Measurements from ENCODE around the gene ESYT3. TPM values are rescaled to one million over a fixed set of nuclear protein-coding genes. Genes with fewer than 3 reads are reported as not detected.

Gene ESYT3
- total RNA-seq, 1 donor, result under 0.01 TPM

DNA sequence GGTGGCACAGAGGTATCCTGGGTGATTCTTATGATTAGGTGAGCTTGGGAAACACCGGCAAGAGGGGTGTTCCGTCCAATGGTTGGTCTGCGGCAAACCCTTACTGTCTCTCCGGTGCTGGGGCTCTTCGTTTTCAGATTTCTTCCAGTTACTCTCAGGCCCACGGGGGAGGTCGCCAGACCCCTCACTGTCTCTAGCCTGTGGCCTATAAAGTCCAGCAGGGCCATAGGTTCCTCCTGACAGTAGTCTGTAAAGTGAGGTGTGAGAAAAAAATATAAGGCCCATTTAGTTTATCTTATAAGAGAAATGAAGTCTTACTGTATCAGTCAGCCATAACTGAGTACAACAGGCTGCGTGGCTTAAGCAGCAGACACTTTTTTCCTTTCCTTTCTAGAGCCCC, 1.4 kb downstream of the ESYT3 start:
- TF ChIP-seq, protein P1, sequence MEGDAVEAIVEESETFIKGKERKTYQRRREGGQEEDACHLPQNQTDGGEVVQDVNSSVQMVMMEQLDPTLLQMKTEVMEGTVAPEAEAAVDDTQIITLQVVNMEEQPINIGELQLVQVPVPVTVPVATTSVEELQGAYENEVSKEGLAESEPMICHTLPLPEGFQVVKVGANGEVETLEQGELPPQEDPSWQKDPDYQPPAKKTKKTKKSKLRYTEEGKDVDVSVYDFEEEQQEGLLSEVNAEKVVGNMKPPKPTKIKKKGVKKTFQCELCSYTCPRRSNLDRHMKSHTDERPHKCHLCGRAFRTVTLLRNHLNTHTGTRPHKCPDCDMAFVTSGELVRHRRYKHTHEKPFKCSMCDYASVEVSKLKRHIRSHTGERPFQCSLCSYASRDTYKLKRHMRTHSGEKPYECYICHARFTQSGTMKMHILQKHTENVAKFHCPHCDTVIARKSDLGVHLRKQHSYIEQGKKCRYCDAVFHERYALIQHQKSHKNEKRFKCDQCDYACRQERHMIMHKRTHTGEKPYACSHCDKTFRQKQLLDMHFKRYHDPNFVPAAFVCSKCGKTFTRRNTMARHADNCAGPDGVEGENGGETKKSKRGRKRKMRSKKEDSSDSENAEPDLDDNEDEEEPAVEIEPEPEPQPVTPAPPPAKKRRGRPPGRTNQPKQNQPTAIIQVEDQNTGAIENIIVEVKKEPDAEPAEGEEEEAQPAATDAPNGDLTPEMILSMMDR (IDR thresholded peaks at IDR 0.05; ENCODE audit: insufficient read depth, low read depth, low read length), result no peak

DNA sequence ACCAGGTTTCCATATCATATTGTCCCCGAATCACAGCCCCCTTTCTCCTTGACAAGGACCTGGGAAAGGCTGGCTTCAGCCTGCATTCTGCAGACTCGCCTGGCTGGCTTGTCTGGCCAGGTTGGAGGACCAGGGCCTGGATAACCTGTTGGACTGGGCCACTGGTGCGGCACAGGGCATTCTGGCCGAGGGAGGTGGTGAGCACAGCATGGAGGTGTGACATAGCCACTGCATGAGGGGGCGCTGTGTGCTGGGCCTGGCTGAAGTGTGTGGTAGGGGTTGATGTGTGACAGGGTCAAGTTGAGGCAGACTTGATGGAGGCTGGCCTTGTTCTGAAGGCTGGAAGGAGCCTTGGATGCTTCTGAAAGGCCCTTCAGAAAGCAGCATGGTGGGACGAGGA, 2.9 kb downstream of the ESYT3 start:
- H3K4me3 ChIP-seq (ENCODE audit: low read depth, low read length), result no peak overlapping the region
- TF ChIP-seq, protein P1 (IDR thresholded peaks at IDR 0.05; ENCODE audit: insufficient read depth, low read depth, low read length), result no peak
- DNase-seq (ENCODE audit: low read depth), result no peak

More for the DNA sequence above, 1.4 kb downstream of the ESYT3 start:
- no peak for DNase-seq (ENCODE audit: low read depth)
- no peak overlapping the region for H3K4me3 ChIP-seq (ENCODE audit: low read depth, low read length)

DNA sequence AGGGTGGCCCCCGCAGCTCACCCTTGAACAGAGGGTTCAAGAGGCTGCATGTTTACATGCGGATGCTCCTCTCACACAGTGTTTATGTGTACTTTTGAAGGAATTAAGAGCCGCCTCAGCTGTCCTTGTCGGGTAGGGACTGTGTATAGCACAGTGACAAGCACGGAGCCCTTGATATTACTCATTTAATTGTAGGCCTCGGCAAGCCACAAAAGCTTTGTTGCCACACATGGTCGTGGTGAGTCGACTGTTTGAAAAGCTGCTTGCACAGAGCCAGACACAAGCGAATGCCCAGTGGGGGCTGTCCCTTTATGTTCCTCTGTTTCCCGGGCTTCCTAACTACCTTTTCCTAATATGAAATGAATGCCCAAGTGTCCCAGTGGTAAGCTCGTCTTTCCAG, 4.5 kb downstream of the ESYT3 start:
- TF ChIP-seq, protein P1 (IDR thresholded peaks at IDR 0.05; ENCODE audit: insufficient read depth, low read depth, low read length), result no peak
- no peak for DNase-seq (ENCODE audit: low read depth)
- H3K4me3 ChIP-seq (ENCODE audit: low read depth, low read length), result no peak overlapping the region

DNA sequence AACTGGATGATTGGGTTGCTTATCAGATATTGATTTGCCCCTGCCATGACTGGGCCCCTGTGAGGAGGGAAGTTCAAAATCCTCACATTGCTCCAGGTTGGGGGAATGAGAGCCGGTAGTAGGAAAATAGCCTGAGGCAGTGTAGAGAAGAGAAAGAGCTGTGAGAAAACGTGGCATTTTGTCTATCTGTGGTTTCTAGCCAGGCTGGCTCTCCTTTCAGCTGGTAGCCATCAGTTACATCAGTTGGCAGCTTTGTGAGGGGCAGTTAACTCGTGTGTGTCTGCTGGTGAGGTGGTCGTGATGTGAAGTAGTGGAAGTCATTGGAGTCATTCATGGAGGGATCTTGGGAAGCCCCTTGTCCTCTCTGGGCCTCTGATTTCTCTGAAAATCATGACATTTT, 5.2 kb downstream of the ESYT3 start:
- no peak overlapping the region for H3K4me3 ChIP-seq (ENCODE audit: low read depth, low read length)
- TF ChIP-seq, protein P1 (IDR thresholded peaks at IDR 0.05; ENCODE audit: insufficient read depth, low read depth, low read length), result no peak
- DNase-seq (ENCODE audit: low read depth), result no peak

DNA sequence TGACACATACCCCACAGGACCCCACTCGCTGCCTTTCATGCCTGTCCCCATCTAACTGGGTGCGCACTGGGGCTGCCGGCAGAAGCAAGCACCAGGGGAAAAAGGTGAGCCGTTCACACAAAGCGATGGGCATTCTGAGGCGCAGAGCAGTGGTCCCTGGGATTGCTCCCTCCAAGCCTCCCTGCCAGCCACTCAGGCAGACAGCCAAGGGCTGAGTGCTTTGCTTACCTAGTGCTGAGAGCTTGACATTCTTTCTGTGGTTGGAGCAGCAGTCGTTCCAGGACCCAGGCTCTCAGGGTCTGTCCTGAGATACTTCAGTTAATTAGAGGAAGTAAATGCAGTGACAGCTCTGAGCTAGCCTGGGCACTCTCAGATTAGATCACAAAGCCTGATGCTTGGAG, 5.7 kb downstream of the ESYT3 start:
- TF ChIP-seq, protein P1 (IDR thresholded peaks at IDR 0.05; ENCODE audit: insufficient read depth, low read depth, low read length), result no peak
- DNase-seq (ENCODE audit: low read depth), result no peak
- H3K4me3 ChIP-seq (ENCODE audit: low read depth, low read length), result no peak overlapping the region

DNA sequence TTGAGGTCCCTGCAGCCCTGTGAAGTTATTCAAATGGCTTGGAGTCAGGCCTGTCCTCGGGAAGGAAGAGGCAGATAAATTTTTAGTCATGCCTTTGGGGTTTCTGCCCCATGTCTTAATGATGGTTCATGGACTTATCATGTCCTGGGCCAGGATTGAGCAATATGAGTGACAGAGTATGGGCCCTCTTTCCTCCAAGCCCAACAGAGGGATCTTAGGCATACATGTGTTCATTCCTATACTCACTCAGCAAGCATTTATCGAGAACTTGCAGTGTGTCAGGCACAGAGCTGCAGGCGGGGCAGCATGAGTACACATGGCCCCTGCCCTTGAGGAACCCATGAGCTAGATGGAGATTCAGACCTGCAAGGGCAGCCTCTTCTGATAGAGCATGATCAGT, 6.2 kb downstream of the ESYT3 start:
- TF ChIP-seq, protein P1 (IDR thresholded peaks at IDR 0.05; ENCODE audit: insufficient read depth, low read depth, low read length), result no peak
- no peak overlapping the region for H3K4me3 ChIP-seq (ENCODE audit: low read depth, low read length)
- DNase-seq (ENCODE audit: low read depth), result no peak

DNA sequence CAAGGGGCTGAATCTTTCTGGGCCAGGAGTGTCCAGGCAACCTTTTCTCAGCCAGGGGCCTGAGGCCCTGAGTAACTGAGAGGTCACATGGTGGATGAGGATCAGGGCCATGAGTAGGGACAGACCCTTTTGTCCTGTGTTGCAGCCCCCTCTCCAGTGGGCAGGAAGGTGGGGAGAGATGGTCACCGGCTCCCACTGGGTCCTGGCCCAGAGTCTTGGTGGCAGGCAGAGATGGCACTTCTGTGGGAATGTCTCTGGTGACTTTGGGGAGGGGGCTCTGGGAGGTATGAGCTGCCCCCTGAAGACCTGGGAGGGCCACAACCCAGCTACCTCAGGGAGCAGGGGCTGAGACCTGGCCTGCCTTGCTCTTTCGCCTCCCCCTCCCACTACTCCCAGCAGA, 6.8 kb downstream of the ESYT3 start:
- no peak overlapping the region for H3K4me3 ChIP-seq (ENCODE audit: low read depth, low read length)
- TF ChIP-seq, protein P1 (IDR thresholded peaks at IDR 0.05; ENCODE audit: insufficient read depth, low read depth, low read length), result no peak
- DNase-seq (ENCODE audit: low read depth), result no peak

All from fibroblast of villous mesenchyme (primary cell).